HepG2 (cell line): ENCODE results near the gene UBR3. TPM values are rescaled to one million over a fixed set of nuclear protein-coding genes. Genes with fewer than 3 reads are reported as not detected.

ENCODE experiments used
- ATAC-seq: fragments of 200-7000 bp; cut with Tn5 transposase; 3 replicates; pipeline ENCODE4 v1.9.1; 2020; ENCODE audit warnings: mild to moderate bottlenecking, moderate library complexity
- BruUV-seq: library from RNA; stranded (reverse); fragments of 400-500 nt; replicated peaks from 2 replicates; lab custom pipeline; 2021; lab: Mats Ljungman, UMichigan
- CTCF ChIA-PET: fragments of 300-600 bp; formaldehyde crosslinking; extraction: SDS; loops from one replicate; lab custom pipeline; 2021; ENCODE audit warnings: low total read pairs, inconsistent platforms, low intra/inter-chr PET ratio; lab: Yijun Ruan, JAX
- POLR2A ChIA-PET: fragments of 350-600 bp; sonication (Branson Sonifier 250); formaldehyde crosslinking; loops from one replicate; lab custom pipeline; 2020; ENCODE audit warnings: antibody characterized with exemption, inconsistent platforms; lab: Yijun Ruan, JAX
- DNase-seq: peaks from one replicate; pipeline ENCODE4 v3.0.0-alpha.2; 2015; ENCODE audit warnings: low spot score
- FAIRE-seq: peaks from 3 replicates; lab custom pipeline; 2011; peaks lifted over from hg19 to GRCh38; lab: Jason Lieb, UNC
- H2AFZ ChIP-seq: one replicate; pipeline ENCODE4 v1.6.1; 2011; ENCODE audit warnings: low read length, inconsistent platforms
- H3K27ac ChIP-seq: fragments of 300-600 bp; 3 replicates; pipeline ENCODE4 v1.8.0; 2011; ENCODE audit warnings: mixed run types, mild to moderate bottlenecking, mixed read lengths, low read length, inconsistent platforms; ENCODE audit not compliant: insufficient read depth; ENCODE audit errors: extremely low read length
- H3K27me3 ChIP-seq, 2 experiments: fragments of 200-600 bp in 1 of 2; 2 replicates in 1 of 2; 3 replicates in 1 of 2; pipeline versions ENCODE4 v1.6.0 to v1.8.0; 2011; ENCODE audit warnings: low read length in 2 of 2, mild to moderate bottlenecking in 2 of 2, moderate library complexity in 2 of 2, inconsistent platforms in 1 of 2; ENCODE audit not compliant: insufficient read depth in 2 of 2, control insufficient read depth in 1 of 2
- H3K36me3 ChIP-seq, 2 experiments: fragments of 200-600 bp in 1 of 2; replicated peaks in 1 of 2; 2 replicates in 1 of 2; 3 replicates in 1 of 2; pipeline versions ENCODE4 v1.5.1 to v1.8.0; 2011; ENCODE audit warnings: low read length in 2 of 2, inconsistent platforms in 1 of 2; ENCODE audit not compliant: insufficient read depth in 2 of 2, control insufficient read depth in 1 of 2
- H3K4me1 ChIP-seq: 2 replicates; pipeline ENCODE4 v1.5.1; 2012; ENCODE audit warnings: low read length, inconsistent platforms; ENCODE audit not compliant: insufficient read depth
- H3K4me2 ChIP-seq: 2 replicates; pipeline ENCODE4 v1.6.0; 2011; ENCODE audit warnings: low read depth, low read length, inconsistent platforms
- H3K4me3 ChIP-seq, 3 experiments: fragments of 200-600 bp in 1 of 3; sonication (generic), shearing (Covaris generic) in 1 of 3; replicated peaks in 1 of 3; 2 replicates each; pipeline ENCODE4 v1.5.1; 2011 to 2016; ENCODE audit warnings: low read length in 3 of 3, inconsistent platforms in 2 of 3, low read depth in 2 of 3, mild to moderate bottlenecking in 2 of 3, control low read depth in 1 of 3, mixed read lengths in 1 of 3; ENCODE audit not compliant: insufficient read depth in 1 of 3
- H3K79me2 ChIP-seq: one replicate; pipeline ENCODE4 v1.6.1; 2011; ENCODE audit warnings: low read length, inconsistent platforms; ENCODE audit not compliant: insufficient read depth
- H3K9ac ChIP-seq: 2 replicates; pipeline ENCODE4 v1.6.0; 2011; ENCODE audit warnings: mild to moderate bottlenecking, low read depth, low read length, inconsistent platforms; ENCODE audit not compliant: insufficient read depth
- H3K9me3 ChIP-seq: 2 replicates; pipeline ENCODE4 v1.5.1; 2012; ENCODE audit warnings: mild to moderate bottlenecking, low read length
- H4K20me1 ChIP-seq: 2 replicates; pipeline ENCODE4 v1.6.0; 2011; ENCODE audit warnings: inconsistent platforms, mild to moderate bottlenecking, low read length, moderate library complexity; ENCODE audit not compliant: insufficient read depth
- GABPB1 ChIP-seq: IDR thresholded peaks from 2 replicates; pipeline ENCODE4 v1.6.1; 2016; ENCODE audit warnings: mild to moderate bottlenecking, missing genetic modification reagents, moderate library complexity, missing compliant biosample characterization
- HNRNPLL ChIP-seq: fragments of 200-400 bp; formaldehyde crosslinking; IDR thresholded peaks from 2 replicates; pipeline ENCODE4 v1.6.1; 2017; ENCODE audit warnings: mild to moderate bottlenecking, low read depth, low read length; ENCODE audit not compliant: poor library complexity, severe bottlenecking
- KLF9 ChIP-seq: IDR thresholded peaks from 2 replicates; pipeline ENCODE4 v1.6.1; 2016; ENCODE audit warnings: low read depth
- REPIN1 ChIP-seq: sonication (generic); formaldehyde crosslinking; IDR thresholded peaks from 2 replicates; pipeline ENCODE4 v1.8.0; 2022; ENCODE audit warnings: missing genetic modification reagents, low read depth, mild to moderate bottlenecking, borderline replicate concordance
- SRSF4 ChIP-seq: fragments of 200-400 bp; formaldehyde crosslinking; IDR thresholded peaks from one replicate; pipeline ENCODE4 v1.6.1; 2018; ENCODE audit warnings: mild to moderate bottlenecking, low read depth, low read length, moderate library complexity; ENCODE audit not compliant: poor library complexity, severe bottlenecking
- ZMYM2 ChIP-seq: sonication (generic); formaldehyde crosslinking; IDR thresholded peaks from 2 replicates; pipeline ENCODE4 v1.8.0; 2022; ENCODE audit warnings: mild to moderate bottlenecking, missing genetic modification reagents
- ZNF235 ChIP-seq: sonication (generic); formaldehyde crosslinking; IDR thresholded peaks from 2 replicates; pipeline ENCODE4 v1.8.1; 2023; ENCODE audit warnings: mild to moderate bottlenecking, missing genetic modification reagents, borderline replicate concordance
- ZNF446 ChIP-seq: sonication (generic); formaldehyde crosslinking; IDR thresholded peaks from 2 replicates; pipeline ENCODE4 v1.5.0; 2020; ENCODE audit warnings: mild to moderate bottlenecking, missing genetic modification reagents
- ZNF589 ChIP-seq: sonication (generic); formaldehyde crosslinking; conservative IDR thresholded peaks from 2 replicates; pipeline ENCODE4 v1.8.0; 2022; ENCODE audit warnings: mild to moderate bottlenecking, moderate library complexity, missing genetic modification reagents
- ZSCAN31 ChIP-seq: sonication (generic); formaldehyde crosslinking; IDR thresholded peaks from 2 replicates; pipeline ENCODE4 v1.5.0; 2020; ENCODE audit warnings: low read depth, mild to moderate bottlenecking, missing genetic modification reagents
- WGBS: methylation state at CpG from one replicate; pipeline ENCODE4 v1.1.6; 2017; ENCODE audit warnings: low lambda C conversion rate; 5-methylcytosine and 5-hydroxymethylcytosine counted together
- in situ Hi-C: cut with HindIII; loops from 2 replicates; pipeline ENCODE4 v1.10.0; 2017; ENCODE audit warnings: low pct_unique_long_range_greater_than_20kb; ENCODE audit not compliant: extremely low pct_ligation_motif_present
- intact Hi-C: fragments of 100-400 bp; cut with micrococcal nuclease; formaldehyde crosslinking; loops from one replicate; pipeline ENCODE4 v1.10.0; 2022; ENCODE audit not compliant: unreplicated experiment
- polyA plus RNA-seq, 8 experiments: library from polyadenylated mRNA; depleted of rRNA in 3 of 8; stranded (reverse) in 7 of 8; unstranded in 1 of 8; fragments of >200 nt; fragmentation: Illumina TruSeq in 4 of 8; extraction: Trizol in 4 of 8; gene quantifications; 2 replicates each; pipeline versions ENCODE4 v1.2.1 to v1.2.3, GENCODE V29; 2011 to 2016; ENCODE audit warnings: low read depth in 4 of 8, missing spikeins in 1 of 8, mixed read lengths in 1 of 8; ENCODE audit not compliant: insufficient read depth in 1 of 8
- total RNA-seq, 5 experiments: library from RNA; depleted of rRNA; stranded (reverse); fragments of >200 nt; fragmentation: Illumina TruSeq; extraction: Trizol; gene quantifications; 2 replicates each; pipeline ENCODE4 v1.2.3, GENCODE V29; 2016; ENCODE audit warnings: low read depth in 1 of 5
- TF ChIP-seq, protein P1 (sequence below): sonication (generic); formaldehyde crosslinking; conservative IDR thresholded peaks from 2 replicates; pipeline ENCODE4 v1.4.0; 2020; ENCODE audit warnings: mild to moderate bottlenecking, missing genetic modification reagents, moderate library complexity
- TF ChIP-seq, protein P2 (sequence below): sonication (generic); formaldehyde crosslinking; IDR thresholded peaks from 2 replicates; pipeline ENCODE4 v1.8.0; 2022; ENCODE audit warnings: low read depth, missing genetic modification reagents
- TF ChIP-seq, protein P3 (sequence below): sonication (generic); formaldehyde crosslinking; IDR thresholded peaks from 2 replicates; pipeline ENCODE4 v1.4.0; 2020; ENCODE audit warnings: mild to moderate bottlenecking, missing genetic modification reagents

UBR3 gene
- total and polyA plus RNA-seq, 2 of the 13 experiments (the other 11 are each of a cell fraction or from before 2014, with no cell fraction given) = 15.1 to 28.0 TPM

- BruUV-seq = no TSS peak
- ATAC-seq = no peak
- Histone ChIP-seq H3K4me3 (no peak overlapping the region), H3K79me2 (peaks cover 61% of the 10 kb centered on the region), H3K9ac (no peak overlapping the region), H2AFZ (no peak overlapping the region), H3K27me3 (no peaks in the 10 kb centered on the region), H4K20me1 (no peaks in the 10 kb centered on the region), H3K9me3 (no peaks in the 10 kb centered on the region), H3K4me2 (no peak overlapping the region), H3K4me1 (no peaks in the 10 kb centered on the region), H3K27ac (no peak overlapping the region), H3K36me3 (0 out of 5 replicates have a peak, but pooled peaks cover 0 to 3% of the 10 kb centered on the region in 2 experiments)
- DNase-seq = no peak
- TF ChIP-seq ZSCAN31 (no peak), GABPB1 (CRISPR knock-in tag) (no peak), ZNF446 (CRISPR knock-in tag) (no peak), KLF9 (no peak), SRSF4 (no peak), REPIN1 (CRISPR knock-in tag) (no peak), ZNF235 (CRISPR knock-in tag) (no peak), HNRNPLL (no peak), ZNF589 (CRISPR knock-in tag) (no peak), ZMYM2 (no peak)
- TF ChIP-seq, protein P1, sequence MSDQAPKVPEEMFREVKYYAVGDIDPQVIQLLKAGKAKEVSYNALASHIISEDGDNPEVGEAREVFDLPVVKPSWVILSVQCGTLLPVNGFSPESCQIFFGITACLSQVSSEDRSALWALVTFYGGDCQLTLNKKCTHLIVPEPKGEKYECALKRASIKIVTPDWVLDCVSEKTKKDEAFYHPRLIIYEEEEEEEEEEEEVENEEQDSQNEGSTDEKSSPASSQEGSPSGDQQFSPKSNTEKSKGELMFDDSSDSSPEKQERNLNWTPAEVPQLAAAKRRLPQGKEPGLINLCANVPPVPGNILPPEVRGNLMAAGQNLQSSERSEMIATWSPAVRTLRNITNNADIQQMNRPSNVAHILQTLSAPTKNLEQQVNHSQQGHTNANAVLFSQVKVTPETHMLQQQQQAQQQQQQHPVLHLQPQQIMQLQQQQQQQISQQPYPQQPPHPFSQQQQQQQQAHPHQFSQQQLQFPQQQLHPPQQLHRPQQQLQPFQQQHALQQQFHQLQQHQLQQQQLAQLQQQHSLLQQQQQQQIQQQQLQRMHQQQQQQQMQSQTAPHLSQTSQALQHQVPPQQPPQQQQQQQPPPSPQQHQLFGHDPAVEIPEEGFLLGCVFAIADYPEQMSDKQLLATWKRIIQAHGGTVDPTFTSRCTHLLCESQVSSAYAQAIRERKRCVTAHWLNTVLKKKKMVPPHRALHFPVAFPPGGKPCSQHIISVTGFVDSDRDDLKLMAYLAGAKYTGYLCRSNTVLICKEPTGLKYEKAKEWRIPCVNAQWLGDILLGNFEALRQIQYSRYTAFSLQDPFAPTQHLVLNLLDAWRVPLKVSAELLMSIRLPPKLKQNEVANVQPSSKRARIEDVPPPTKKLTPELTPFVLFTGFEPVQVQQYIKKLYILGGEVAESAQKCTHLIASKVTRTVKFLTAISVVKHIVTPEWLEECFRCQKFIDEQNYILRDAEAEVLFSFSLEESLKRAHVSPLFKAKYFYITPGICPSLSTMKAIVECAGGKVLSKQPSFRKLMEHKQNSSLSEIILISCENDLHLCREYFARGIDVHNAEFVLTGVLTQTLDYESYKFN (CRISPR knock-in tag) = no peak
- TF ChIP-seq, protein P2, sequence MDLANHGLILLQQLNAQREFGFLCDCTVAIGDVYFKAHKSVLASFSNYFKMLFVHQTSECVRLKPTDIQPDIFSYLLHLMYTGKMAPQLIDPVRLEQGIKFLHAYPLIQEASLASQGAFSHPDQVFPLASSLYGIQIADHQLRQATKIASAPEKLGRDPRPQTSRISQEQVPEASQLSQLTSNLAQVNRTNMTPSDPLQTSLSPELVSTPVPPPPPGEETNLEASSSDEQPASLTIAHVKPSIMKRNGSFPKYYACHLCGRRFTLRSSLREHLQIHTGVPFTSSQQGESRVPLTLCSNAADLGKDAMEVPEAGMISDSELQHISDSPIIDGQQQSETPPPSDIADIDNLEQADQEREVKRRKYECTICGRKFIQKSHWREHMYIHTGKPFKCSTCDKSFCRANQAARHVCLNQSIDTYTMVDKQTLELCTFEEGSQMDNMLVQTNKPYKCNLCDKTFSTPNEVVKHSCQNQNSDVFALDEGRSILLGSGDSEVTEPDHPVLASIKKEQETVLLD = no peak
- TF ChIP-seq, protein P3, sequence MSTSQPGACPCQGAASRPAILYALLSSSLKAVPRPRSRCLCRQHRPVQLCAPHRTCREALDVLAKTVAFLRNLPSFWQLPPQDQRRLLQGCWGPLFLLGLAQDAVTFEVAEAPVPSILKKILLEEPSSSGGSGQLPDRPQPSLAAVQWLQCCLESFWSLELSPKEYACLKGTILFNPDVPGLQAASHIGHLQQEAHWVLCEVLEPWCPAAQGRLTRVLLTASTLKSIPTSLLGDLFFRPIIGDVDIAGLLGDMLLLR (CRISPR knock-in tag) = no peak
- in situ Hi-C loops = no loop called here
- FAIRE-seq = no peak
- ChIA-PET CTCF (no interaction called here), POLR2A (no interaction called here)
- 99% methylated on average over 2 of the region's 2 CpGs for WGBS
- intact Hi-C loops = no loop called here
These were observed 35.6 kb downstream of the UBR3 start for GRCh38 chr2:169862816-169863215.
